GM21737 (cell line): ENCODE measurements around the gene DDX3X.
"Not testable (repeated sequence)": the region's sequence is repeated elsewhere in the genome, so short reads cannot be mapped to it uniquely, and the experiment has no call there.

ENCODE experiments used
- ATAC-seq: cut with Tn5 transposase; IDR thresholded peaks from one replicate; pipeline ENCODE4 v1.9.1; 2021; ENCODE audit warnings: mild to moderate bottlenecking, moderate library complexity; ENCODE audit not compliant: unreplicated experiment

Gene DDX3X

DNA sequence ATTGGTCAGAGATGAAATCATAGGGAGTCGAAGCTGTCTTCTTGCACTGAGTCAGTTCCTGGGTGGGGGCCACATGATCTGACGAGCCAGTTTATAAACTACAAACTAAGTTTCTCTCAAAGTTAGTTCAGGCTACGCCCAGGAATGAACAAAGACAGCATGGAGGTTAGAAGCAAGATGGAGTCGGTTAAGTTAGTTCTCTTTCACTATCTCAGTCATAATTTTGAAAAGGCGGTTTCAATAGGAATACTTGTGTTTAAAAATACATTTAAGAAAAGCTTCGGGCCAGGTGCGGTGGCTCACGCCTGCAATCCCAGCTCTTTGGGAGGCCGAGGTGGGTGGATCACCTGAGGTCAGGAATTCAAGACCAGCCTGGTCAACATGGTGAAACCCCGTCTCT, 77.3 kb downstream of the DDX3X start:
- not testable (repeated sequence) for ATAC-seq

- ATAC-seq = no peak
Observed at GRCh38 chrX:41412261-41413081, 78.5 kb downstream of the DDX3X start.
